Vagina (tissue), 2 donors: Measurements from ENCODE around the gene PDXK.

Source experiments
- CTCF ChIP-seq, 3 experiments: fragments of 450-650 bp in 2 of 3; fragments of 200-600 bp in 1 of 3; sonication (generic) in 1 of 3; IDR thresholded peaks; one replicate each; pipeline ENCODE4 v1.5.1; 2017 to 2019; ENCODE audit warnings: antibody characterized with exemption in 3 of 3, mild to moderate bottlenecking in 2 of 3, moderate library complexity in 2 of 3
- POLR2A ChIP-seq, 2 donors: fragments of 450-650 bp; IDR thresholded peaks; one replicate each; pipeline ENCODE4 v1.6.1; 2017; ENCODE audit warnings: antibody characterized with exemption in 2 of 2, mild to moderate bottlenecking in 2 of 2, moderate library complexity in 2 of 2
- POLR2AphosphoS5 ChIP-seq, 2 donors: sonication (generic); formaldehyde crosslinking; IDR thresholded peaks; one replicate each; pipeline ENCODE4 v1.9.0; 2017; ENCODE audit warnings: antibody characterized with exemption in 2 of 2, mild to moderate bottlenecking in 2 of 2, low read depth in 1 of 2; ENCODE audit not compliant: insufficient read depth in 1 of 2

- TF ChIP-seq CTCF (IDR thresholded peaks at IDR 0.05) (no peak), POLR2A (IDR thresholded peaks at IDR 0.05) (no peak), POLR2AphosphoS5 (IDR thresholded peaks at IDR 0.05; ENCODE audit: insufficient read depth in 1 of 2, low read depth in 1 of 2) (no peak)
These were observed 34.5 kb downstream of the PDXK start for GRCh38 chr21:43753439-43753799.
